LoVo (cell line): ENCODE results near the gene GLMN.

Experiments
- DNase-seq: peaks from one replicate; pipeline ENCODE4 v3.0.0-alpha.2; 2016; ENCODE audit warnings: low spot score

GLMN gene, protein sequence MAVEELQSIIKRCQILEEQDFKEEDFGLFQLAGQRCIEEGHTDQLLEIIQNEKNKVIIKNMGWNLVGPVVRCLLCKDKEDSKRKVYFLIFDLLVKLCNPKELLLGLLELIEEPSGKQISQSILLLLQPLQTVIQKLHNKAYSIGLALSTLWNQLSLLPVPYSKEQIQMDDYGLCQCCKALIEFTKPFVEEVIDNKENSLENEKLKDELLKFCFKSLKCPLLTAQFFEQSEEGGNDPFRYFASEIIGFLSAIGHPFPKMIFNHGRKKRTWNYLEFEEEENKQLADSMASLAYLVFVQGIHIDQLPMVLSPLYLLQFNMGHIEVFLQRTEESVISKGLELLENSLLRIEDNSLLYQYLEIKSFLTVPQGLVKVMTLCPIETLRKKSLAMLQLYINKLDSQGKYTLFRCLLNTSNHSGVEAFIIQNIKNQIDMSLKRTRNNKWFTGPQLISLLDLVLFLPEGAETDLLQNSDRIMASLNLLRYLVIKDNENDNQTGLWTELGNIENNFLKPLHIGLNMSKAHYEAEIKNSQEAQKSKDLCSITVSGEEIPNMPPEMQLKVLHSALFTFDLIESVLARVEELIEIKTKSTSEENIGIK

DNA sequence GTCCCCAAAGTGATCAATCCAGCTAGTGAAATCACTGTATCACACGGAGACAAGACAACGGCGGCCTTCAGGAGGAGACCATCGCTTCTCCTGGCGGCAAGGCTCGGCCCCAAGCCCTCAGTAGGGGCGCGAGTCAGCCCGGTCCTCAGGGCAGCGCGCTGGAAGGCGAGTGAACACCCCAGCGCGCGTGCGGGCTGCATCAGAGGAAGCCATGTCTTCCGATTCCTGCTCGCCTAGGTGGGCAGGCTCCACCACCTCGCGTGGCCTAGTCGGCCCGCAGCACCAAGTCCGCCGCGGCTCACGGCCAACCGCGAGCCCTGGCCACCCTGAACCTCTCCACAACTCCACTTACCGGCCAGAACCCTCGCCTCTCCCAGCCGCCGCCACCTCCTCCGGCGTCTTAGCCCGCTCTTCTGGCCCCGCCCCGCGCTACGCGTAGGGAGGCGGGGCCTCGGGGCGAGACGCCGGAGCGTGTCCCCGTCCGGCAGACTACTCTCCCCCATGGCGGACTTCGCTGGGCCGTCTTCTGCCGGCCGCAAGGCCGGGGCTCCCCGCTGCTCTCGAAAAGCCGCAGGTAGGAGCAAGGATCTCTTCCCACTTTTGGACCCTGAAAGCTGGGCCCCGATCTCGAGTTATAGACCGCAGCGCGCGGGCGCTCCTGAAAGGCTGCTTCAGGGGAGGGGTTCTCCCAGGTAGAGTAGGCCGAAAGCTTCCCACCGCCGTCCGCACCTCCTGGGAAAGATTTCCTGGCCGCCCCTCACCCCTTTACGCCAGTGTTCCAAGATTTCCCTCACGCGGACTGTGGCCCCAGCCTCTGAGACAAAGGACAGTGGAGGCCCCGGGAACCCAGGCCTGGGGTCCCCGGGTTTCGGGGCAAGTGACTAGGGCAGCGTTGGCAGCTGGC, at the start of gene GLMN, which contains the start of gene RPAP2:
Gene GLMN, minus strand, starts transcription at position 415 of the 904 bp plus-strand sequence. CDS start 988 bp downstream, outside the sequence.
Gene RPAP2, plus strand, starts transcription at position 487 of the 904 bp plus-strand sequence. Its CDS starts 15 bp downstream, at position 502.
- DNase-seq: peak; percentile 87

GRCh38 chr1:92346866-92347640, 48.3 kb upstream of the GLMN start:
- DNase-seq: no peak

- DNase-seq: no peak
These were observed 44.3 kb upstream of the GLMN start for GRCh38 chr1:92343061-92343460.

GRCh38 chr1:92342401-92342800, 43.6 kb upstream of the GLMN start:
- no peak for DNase-seq

- no peak for DNase-seq
These were observed 41.4 kb upstream of the GLMN start for GRCh38 chr1:92340154-92340553.

DNA sequence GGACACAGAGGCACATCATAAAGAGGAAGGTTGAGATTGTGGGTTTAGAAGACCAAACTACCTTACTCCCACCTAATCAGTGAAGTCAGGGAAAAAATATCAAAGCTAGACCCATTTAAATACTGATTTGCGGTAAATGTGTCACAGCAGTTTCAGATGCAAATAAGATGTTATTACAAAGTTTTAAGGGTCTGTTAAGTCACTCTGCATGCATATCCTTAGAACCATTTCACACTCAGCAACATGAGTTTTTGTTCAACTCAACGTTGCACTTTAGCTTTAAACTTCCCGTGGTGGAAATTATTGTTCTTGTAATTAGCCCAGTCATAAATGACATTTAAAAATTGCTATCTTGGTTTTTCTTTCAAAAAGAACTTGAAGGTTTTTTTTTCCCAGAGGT, 34.9 kb upstream of the GLMN start:
- no peak for DNase-seq

GRCh38 chr1:92329347-92330129, 30.8 kb upstream of the GLMN start:
- DNase-seq: no peak

DNA sequence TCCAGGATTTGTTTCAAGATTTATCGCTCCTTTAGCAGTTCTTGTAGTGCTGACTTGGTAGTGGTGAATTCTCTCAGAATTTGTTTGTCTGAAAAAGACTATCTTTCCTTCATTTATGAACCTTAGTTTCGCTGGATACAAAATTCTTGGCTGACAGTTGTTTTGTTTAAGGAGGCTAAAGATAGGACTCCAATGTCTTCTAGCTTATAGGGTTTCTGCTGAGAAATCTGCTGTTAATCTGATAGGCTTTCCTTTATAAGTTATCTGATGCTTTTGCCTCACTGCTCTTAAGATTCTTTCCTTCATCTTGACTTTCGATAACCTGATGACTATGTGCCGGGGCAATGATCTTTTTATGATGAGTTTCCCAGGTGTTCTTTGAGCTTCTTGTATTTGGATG, 29.0 kb upstream of the GLMN start:
- DNase-seq: no peak

- DNase-seq: peak; percentile 7
These were observed 27.9 kb upstream of the GLMN start for GRCh38 chr1:92326681-92327080.

DNA sequence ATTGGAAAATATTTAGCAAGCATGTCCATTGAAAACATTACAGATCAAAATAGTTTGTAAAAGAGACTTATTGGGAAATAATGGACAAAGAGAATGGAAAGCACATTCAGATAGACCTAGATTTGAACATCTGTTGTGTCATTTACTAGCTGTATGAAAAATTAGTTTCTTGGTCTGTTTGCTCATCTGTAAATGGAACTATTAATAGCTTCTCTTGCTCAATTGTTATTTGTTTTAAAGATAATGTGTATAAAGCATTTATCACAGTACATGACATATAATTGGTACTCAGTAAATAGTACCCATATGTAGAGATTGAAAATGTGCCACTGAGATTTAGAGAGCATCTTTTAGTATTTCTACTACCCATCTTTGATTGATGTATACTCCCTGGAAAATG, 26.0 kb upstream of the GLMN start:
- DNase-seq: no peak

GRCh38 chr1:92323473-92324453, 25.0 kb upstream of the GLMN start:
- no peak for DNase-seq

GRCh38 chr1:92317836-92318493, 19.2 kb upstream of the GLMN start:
- no peak for DNase-seq

DNA sequence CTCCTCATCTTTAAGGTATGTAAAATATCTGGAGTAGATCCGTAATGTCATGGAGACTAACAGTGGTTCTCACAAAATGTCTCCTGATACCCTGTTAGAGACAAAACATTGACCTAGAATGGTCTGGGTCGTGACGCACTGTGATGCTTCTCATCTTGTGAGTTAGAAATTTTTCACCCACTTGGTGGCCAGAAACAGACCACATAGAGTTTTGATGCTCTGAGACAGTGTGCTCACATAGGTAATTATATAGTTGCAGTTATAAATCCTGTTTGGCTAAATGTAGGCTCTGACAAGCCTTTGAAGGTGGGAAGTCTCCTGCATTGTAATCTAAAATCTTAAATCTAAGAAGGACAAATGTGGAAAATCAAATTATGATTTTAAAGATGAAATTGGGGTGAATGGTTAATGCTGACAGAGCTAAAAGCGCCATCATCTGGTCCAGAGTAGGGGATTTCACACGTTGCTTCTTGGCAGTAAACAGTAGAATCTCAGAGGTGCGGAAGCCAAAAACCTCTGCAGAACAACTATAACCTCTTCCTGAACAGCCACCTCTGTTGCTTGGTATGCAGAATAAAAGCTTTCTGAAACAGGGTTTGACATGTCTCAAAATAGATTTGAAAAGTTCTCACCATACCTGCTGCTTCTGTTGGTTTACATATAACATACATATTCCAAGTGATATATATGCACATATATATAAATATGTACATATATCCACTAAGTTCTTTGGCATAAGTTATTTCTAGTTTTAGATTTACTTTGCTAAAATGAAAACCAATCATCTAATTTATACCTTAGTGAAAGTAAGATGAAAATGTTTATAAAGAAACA, 17.2 kb upstream of the GLMN start:
- no peak for DNase-seq

DNA sequence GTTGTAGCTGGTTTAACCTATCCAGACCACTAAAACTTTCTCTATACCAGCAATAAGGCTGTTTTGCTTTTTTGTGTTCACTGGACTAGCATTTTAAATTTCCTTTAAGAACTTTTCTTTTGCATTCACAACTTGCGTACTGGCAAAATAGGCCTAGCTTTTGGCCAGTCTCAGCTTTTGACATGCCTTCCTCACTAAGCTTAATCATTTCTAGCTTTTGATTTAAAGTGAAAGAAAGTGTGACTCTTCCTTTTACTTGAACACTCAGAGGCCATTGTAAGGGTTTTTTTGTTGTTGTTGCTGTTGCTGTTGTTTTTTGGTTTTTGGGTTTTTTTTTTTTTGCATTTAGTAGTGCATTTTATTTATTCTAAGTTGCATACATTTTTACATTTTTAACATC, 15.2 kb upstream of the GLMN start:
- DNase-seq: no peak

DNA sequence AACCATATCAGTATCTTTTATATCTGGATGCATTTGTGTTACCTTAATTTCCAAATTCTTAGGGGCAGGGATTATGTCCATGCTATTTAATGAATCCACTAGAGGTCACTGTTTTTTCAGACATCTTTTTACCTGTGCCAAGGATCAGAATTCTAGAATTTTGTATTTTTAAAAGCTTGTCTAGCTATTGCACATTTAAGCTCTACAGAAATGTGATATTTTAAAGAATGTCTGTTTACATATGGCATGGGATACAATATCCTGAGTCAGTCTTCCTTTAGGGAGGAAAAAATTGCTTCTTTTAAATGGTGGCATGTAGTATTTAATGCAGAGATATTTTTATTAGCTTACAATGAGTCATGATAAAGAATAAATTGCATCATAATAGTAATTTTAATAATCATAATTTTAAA, 11.4 kb upstream of the GLMN start:
- peak; percentile 44 for DNase-seq

GRCh38 chr1:92307980-92308379, 9.2 kb upstream of the GLMN start:
- no peak for DNase-seq

DNA sequence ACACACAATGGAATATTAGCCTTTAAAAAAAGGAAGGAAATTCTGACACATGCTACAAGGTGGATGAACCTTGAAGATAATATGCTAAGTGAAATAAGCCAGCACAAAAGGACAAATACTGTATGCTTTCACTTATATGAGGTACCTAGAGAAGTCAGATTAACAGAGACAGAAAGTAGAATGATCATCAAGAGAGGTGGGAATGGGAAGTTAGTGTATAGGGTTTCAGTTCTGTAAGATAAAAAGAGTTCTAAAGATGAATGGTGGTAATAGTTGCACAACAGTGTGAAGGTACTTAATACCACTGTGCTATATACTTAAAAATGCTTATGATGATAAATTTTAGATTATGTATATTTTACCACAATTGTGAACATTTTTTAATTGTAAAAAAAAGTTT, 7.2 kb upstream of the GLMN start:
- no peak for DNase-seq

DNA sequence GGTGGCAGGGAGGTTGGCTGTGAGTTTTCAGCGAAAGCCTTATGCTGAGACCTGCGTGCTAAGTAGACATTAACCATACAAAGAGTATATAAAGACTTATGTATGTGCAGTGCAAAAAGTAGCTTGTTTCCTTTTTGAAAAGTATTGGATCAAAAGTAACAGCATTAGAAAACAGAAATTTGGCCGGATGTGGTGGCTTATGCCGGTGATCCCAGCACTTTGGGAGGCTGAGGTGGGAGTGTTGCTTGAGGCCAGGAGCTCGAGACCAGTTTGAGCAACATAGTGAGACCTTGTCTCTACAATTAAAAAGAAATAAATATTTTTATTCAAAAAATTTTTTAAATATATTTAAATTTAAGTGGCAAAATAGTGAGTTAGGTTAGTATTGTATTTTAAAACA, 2.2 kb upstream of the GLMN start:
- DNase-seq: no peak
